Camera-type eye (tissue), 1 donor: Measurements from ENCODE around the gene CCL25. TPM values are rescaled to one million over a fixed set of nuclear protein-coding genes. Genes with fewer than 3 reads are reported as not detected.

Source experiments
- total RNA-seq: library from RNA; depleted of rRNA; stranded (reverse); fragments of >200 nt; gene quantifications from one replicate; pipeline ENCODE4 v1.2.3, GENCODE V29; 2014

CCL25 gene
- total RNA-seq: not detected

GRCh38 chr19:8052464-8052859, at the start of gene CCL25:
CCL25 (plus strand) TSS chr19:8052760; CDS start chr19:8053050, 290 bp downstream.

GRCh38 chr19:8005534-8006256, 46.9 kb upstream of the CCL25 start, which contains the start of gene ELAVL1:
ELAVL1 (minus strand) TSS chr19:8005641; CDS start chr19:7991815, 13,826 bp downstream.

Other genes starting within 250 kb of the CCL25 start
- 26.1 TPM for gene EVI5L, start 222.5 kb upstream of the CCL25 start, total RNA-seq
- gene PRR36, start 178.4 kb upstream of the CCL25 start, total RNA-seq: 4.7 TPM
- gene LRRC8E, start 164.2 kb upstream of the CCL25 start, total RNA-seq: 0.33 TPM
- 20.3 TPM for gene MAP2K7, start 148.9 kb upstream of the CCL25 start, total RNA-seq
- not detected for gene TGFBR3L, start 137.9 kb upstream of the CCL25 start, total RNA-seq
- gene SNAPC2, start 132.4 kb upstream of the CCL25 start, total RNA-seq: 7.1 TPM
- gene CTXN1, start 126.6 kb upstream of the CCL25 start, total RNA-seq: 10.9 TPM
- gene TIMM44, start 109.1 kb upstream of the CCL25 start, total RNA-seq: 52.4 TPM
- gene ELAVL1, start 47.1 kb upstream of the CCL25 start, total RNA-seq: 68.1 TPM
- gene FBN3, start 96.8 kb downstream of the CCL25 start, total RNA-seq: 9.1 TPM
- gene CERS4, start 156.6 kb downstream of the CCL25 start, total RNA-seq: 76.6 TPM